SK-N-SH (cell line): Measurements from ENCODE around the gene ZXDC. TPM values are rescaled to one million over a fixed set of nuclear protein-coding genes. Genes with fewer than 3 reads are reported as not detected.

Experiments used
- CTCF ChIA-PET: fragments of 300-600, 350-600 bp; formaldehyde crosslinking; extraction: SDS; loops from one replicate; lab custom pipeline; 2021; lab: Yijun Ruan, JAX
- POLR2A ChIA-PET: fragments of 350-600 bp; sonication (Branson Sonifier 250); formaldehyde crosslinking; extraction: SDS; loops from one replicate; lab custom pipeline; 2020; ENCODE audit warnings: antibody characterized with exemption, inconsistent platforms; lab: Yijun Ruan, JAX
- DNase-seq: peaks from one replicate; pipeline ENCODE4 v3.0.0; 2012
- H2AFZ ChIP-seq: fragments of 200-600 bp; sonication (generic); 2 replicates; pipeline ENCODE4 v1.8.1; 2016; ENCODE audit warnings: antibody characterized with exemption, mild to moderate bottlenecking, low read depth
- H3F3A ChIP-seq: fragments of 200-600 bp; sonication (generic); replicated peaks from 2 replicates; pipeline ENCODE3; 2016; ENCODE audit warnings: antibody characterized with exemption, mild to moderate bottlenecking; ENCODE audit not compliant: insufficient read depth
- H3K27ac ChIP-seq, 2 experiments: fragments of 200-500 bp in 1 of 2; fragments of 200-600 bp in 1 of 2; sonication (Bioruptor generic) in 1 of 2; sonication (generic), shearing (Covaris generic) in 1 of 2; 2 replicates each; pipeline versions ENCODE4 v1.5.1 to v1.6.1; 2014 to 2016; ENCODE audit warnings: low read depth in 2 of 2, inconsistent platforms in 1 of 2, low read length in 1 of 2, mild to moderate bottlenecking in 1 of 2, mixed read lengths in 1 of 2
- H3K27me3 ChIP-seq: fragments of 200-600 bp; sonication (generic), shearing (Covaris generic); 2 replicates; pipeline ENCODE4 v1.6.1; 2016; ENCODE audit warnings: mixed run types; ENCODE audit not compliant: insufficient read depth
- H3K36me3 ChIP-seq, 2 experiments: fragments of 200-500 bp in 1 of 2; fragments of 200-600 bp in 1 of 2; sonication (Bioruptor generic) in 1 of 2; sonication (generic) in 1 of 2; replicated peaks in 1 of 2; 2 replicates each; pipeline versions ENCODE3 to v1.5.1; 2014 to 2016; ENCODE audit warnings: low read length in 1 of 2, mild to moderate bottlenecking in 1 of 2; ENCODE audit not compliant: insufficient read depth in 2 of 2, control insufficient read depth in 1 of 2
- H3K4me1 ChIP-seq, 2 experiments: fragments of 200-500 bp in 1 of 2; fragments of 200-600 bp in 1 of 2; sonication (Bioruptor generic) in 1 of 2; sonication (generic), shearing (Covaris generic) in 1 of 2; 2 replicates each; pipeline versions ENCODE4 v1.5.1 to v1.6.1; 2014 to 2016; ENCODE audit warnings: low read depth in 1 of 2, low read length in 1 of 2, mixed run types in 1 of 2; ENCODE audit not compliant: insufficient read depth in 2 of 2, control insufficient read depth in 1 of 2
- H3K4me2 ChIP-seq: fragments of 200-600 bp; sonication (generic), shearing (Covaris generic); 2 replicates; pipeline ENCODE4 v1.6.1; 2017; ENCODE audit warnings: mixed run types
- H3K4me3 ChIP-seq, 2 experiments: fragments of 200-500 bp in 1 of 2; fragments of 200-600 bp in 1 of 2; sonication (Bioruptor generic) in 1 of 2; sonication (generic), shearing (Covaris generic) in 1 of 2; 2 replicates each; pipeline versions ENCODE4 v1.5.1 to v1.8.1; 2014 to 2016; ENCODE audit warnings: low read depth in 2 of 2, inconsistent platforms in 1 of 2, low read length in 1 of 2, mild to moderate bottlenecking in 1 of 2, mixed read lengths in 1 of 2, moderate library complexity in 1 of 2
- H3K79me2 ChIP-seq: fragments of 200-600 bp; sonication (generic); 2 replicates; pipeline ENCODE4 v1.8.1; 2017; ENCODE audit warnings: mild to moderate bottlenecking; ENCODE audit not compliant: insufficient read depth
- H3K9ac ChIP-seq: fragments of 200-600 bp; sonication (generic); 2 replicates; pipeline ENCODE4 v1.6.1; 2017; ENCODE audit warnings: mixed run types
- H3K9me2 ChIP-seq: fragments of 200-600 bp; sonication (generic); 2 replicates; pipeline ENCODE4 v1.6.1; 2017; ENCODE audit warnings: mixed run types
- H3K9me3 ChIP-seq: fragments of 200-600 bp; sonication (generic); 2 replicates; pipeline ENCODE4 v1.6.1; 2017; ENCODE audit warnings: mixed run types, mild to moderate bottlenecking, moderate library complexity
- H4K20me1 ChIP-seq: fragments of 200-600 bp; sonication (generic); 2 replicates; pipeline ENCODE4 v1.6.1; 2017; ENCODE audit warnings: mild to moderate bottlenecking, mixed run types; ENCODE audit not compliant: insufficient read depth
- CTCF ChIP-seq: fragments of 200-600 bp; sonication (generic); IDR thresholded peaks from 2 replicates; pipeline ENCODE4 v1.6.1; 2017; ENCODE audit warnings: antibody characterized with exemption, mild to moderate bottlenecking, moderate library complexity
- EP300 ChIP-seq, 2 experiments: IDR thresholded peaks; 2 replicates each; pipeline versions ENCODE4 v1.4.0 to v1.6.1; 2012; ENCODE audit warnings: borderline replicate concordance in 1 of 2, low read depth in 1 of 2, low read length in 1 of 2
- FOSL2 ChIP-seq: IDR thresholded peaks from 2 replicates; pipeline ENCODE4 v1.4.0; 2012; ENCODE audit warnings: low read depth, mild to moderate bottlenecking, moderate library complexity, borderline replicate concordance
- FOXM1 ChIP-seq: IDR thresholded peaks from 2 replicates; pipeline ENCODE4 v1.4.0; 2012; ENCODE audit warnings: low read depth, mild to moderate bottlenecking
- GABPA ChIP-seq: IDR thresholded peaks from 2 replicates; pipeline ENCODE4 v1.4.0; 2012; ENCODE audit warnings: low read depth, mild to moderate bottlenecking
- NFIC ChIP-seq: IDR thresholded peaks from 2 replicates; pipeline ENCODE4 v1.4.0; 2012; ENCODE audit warnings: borderline replicate concordance
- PBX3 ChIP-seq: IDR thresholded peaks from 2 replicates; pipeline ENCODE4; 2012
- REST ChIP-seq: IDR thresholded peaks from 2 replicates; pipeline ENCODE4 v1.6.1; 2012; ENCODE audit warnings: mild to moderate bottlenecking, low read depth, low read length, moderate library complexity
- RFX5 ChIP-seq: IDR thresholded peaks from 2 replicates; pipeline ENCODE4 v1.6.1; 2012; ENCODE audit warnings: mild to moderate bottlenecking, improper control_type of control experiment, low read length
- RXRA ChIP-seq: IDR thresholded peaks from 2 replicates; pipeline ENCODE4 v1.4.0; 2012; ENCODE audit warnings: low read depth, mild to moderate bottlenecking, borderline replicate concordance
- SMC3 ChIP-seq: IDR thresholded peaks from 2 replicates; pipeline ENCODE4 v1.6.1; 2012; ENCODE audit warnings: low read depth, low read length, improper control_type of control experiment
- TCF12 ChIP-seq: IDR thresholded peaks from 2 replicates; pipeline ENCODE4 v1.4.0; 2012
- TEAD4 ChIP-seq: IDR thresholded peaks from 2 replicates; pipeline ENCODE4 v1.4.0; 2012; ENCODE audit warnings: mild to moderate bottlenecking, borderline replicate concordance; ENCODE audit not compliant: insufficient read depth
- USF1 ChIP-seq: IDR thresholded peaks from 2 replicates; pipeline ENCODE4 v1.4.0; 2012; ENCODE audit warnings: low read depth, borderline replicate concordance
- YY1 ChIP-seq: IDR thresholded peaks from 2 replicates; pipeline ENCODE4 v1.4.0; 2012; ENCODE audit warnings: low read depth, mild to moderate bottlenecking
- ZBTB33 ChIP-seq: IDR thresholded peaks from 2 replicates; pipeline ENCODE4 v1.4.0; 2012; ENCODE audit warnings: low read depth, borderline replicate concordance
- WGBS: methylation state at CpG from one replicate; pipeline ENCODE4 v1.1.6; 2017; ENCODE audit warnings: low lambda C conversion rate; 5-methylcytosine and 5-hydroxymethylcytosine counted together
- polyA plus RNA-seq, 3 experiments: library from polyadenylated mRNA; depleted of rRNA; stranded (reverse); fragments of >200 nt; gene quantifications; 2 replicates each; pipeline ENCODE4 v1.2.3, GENCODE V29; 2012

Gene ZXDC
- polyA plus RNA-seq, 1 of the 3 experiments (the other 2 are of a cell fraction) = 8.5 TPM

GRCh38 chr3:126424039-126424717 lies 51.5 kb downstream of the ZXDC start (continued):
- no peak for TF ChIP-seq ZBTB33
- no peak for TF ChIP-seq PBX3
- TF ChIP-seq FOXM1 = no peak
- no peak for TF ChIP-seq CTCF
- TF ChIP-seq EP300 (IDR thresholded peaks at IDR 0.05; ENCODE audit: borderline replicate concordance in 1 of 2, low read depth in 1 of 2, low read length in 1 of 2) = no peak
- TF ChIP-seq USF1 = no peak
- no peak for TF ChIP-seq TCF12

- H3K4me2 ChIP-seq = no peak overlapping the region
- ChIA-PET POLR2A (no interaction called here), CTCF (interaction anchor here (1.4 to 1.5 kb wide), 2 partner anchors 52 to 179 kb away, joined by 3 to 5 read pairs; partner anchors contain the start of gene ZXDC)
- 78% methylated on average over 16 of the region's 26 CpGs for WGBS
- H3K27ac ChIP-seq = no peak overlapping the region; a peak in 1 of 4 replicates
- peaks cover 0 to 12% of the 10 kb centered on the region in 2 experiments; a peak in 1 of 4 replicates for H3K4me1 ChIP-seq
- no peak overlapping the region for H2AFZ ChIP-seq
- H3K4me3 ChIP-seq = no peak overlapping the region
- H3K9ac ChIP-seq = no peak overlapping the region
- DNase-seq = peak; percentile 41
- peaks cover 7% of the 10 kb centered on the region for H3K9me3 ChIP-seq
- no peaks in the 10 kb centered on the region for H3K79me2 ChIP-seq
- H3K36me3 ChIP-seq = no peaks in the 10 kb centered on the region
- H3F3A ChIP-seq = no peaks in the 10 kb centered on the region
- TF ChIP-seq YY1 (no peak), GABPA (no peak), TEAD4 (no peak), RXRA (no peak), SMC3 (no peak), REST (no peak), NFIC (no peak), FOSL2 (no peak), RFX5 (no peak), FOXM1 (no peak)
- no peaks in the 10 kb centered on the region for H3K9me2 ChIP-seq
- H3K27me3 ChIP-seq = no peaks in the 10 kb centered on the region
- no peaks in the 10 kb centered on the region for H4K20me1 ChIP-seq
Observed at GRCh38 chr3:126423191-126424038, 52.3 kb downstream of the ZXDC start.
